ENCODE measurements around the gene ZFP36L1.

DNA sequence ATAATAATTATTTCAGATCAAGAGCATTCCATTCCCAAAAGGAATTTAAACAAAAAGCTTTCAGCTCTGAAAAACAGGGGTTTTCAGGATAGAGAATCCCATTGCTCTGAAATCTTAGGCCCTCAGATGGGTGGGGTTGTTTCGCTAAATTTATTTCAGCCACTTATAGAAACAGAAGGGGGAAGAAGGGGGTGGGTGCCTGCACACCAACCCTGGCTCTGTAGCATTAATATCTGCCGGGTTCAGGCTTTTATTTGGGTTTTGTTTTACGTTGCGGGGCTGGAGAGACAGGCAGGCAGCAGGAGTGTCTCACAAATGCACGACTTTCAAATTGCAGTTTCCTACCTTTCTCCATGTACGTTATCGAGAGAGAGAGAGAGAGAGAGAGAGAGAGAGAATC lies 12.5 kb upstream of the ZFP36L1 start:
- TF ChIP-seq, protein P1, sequence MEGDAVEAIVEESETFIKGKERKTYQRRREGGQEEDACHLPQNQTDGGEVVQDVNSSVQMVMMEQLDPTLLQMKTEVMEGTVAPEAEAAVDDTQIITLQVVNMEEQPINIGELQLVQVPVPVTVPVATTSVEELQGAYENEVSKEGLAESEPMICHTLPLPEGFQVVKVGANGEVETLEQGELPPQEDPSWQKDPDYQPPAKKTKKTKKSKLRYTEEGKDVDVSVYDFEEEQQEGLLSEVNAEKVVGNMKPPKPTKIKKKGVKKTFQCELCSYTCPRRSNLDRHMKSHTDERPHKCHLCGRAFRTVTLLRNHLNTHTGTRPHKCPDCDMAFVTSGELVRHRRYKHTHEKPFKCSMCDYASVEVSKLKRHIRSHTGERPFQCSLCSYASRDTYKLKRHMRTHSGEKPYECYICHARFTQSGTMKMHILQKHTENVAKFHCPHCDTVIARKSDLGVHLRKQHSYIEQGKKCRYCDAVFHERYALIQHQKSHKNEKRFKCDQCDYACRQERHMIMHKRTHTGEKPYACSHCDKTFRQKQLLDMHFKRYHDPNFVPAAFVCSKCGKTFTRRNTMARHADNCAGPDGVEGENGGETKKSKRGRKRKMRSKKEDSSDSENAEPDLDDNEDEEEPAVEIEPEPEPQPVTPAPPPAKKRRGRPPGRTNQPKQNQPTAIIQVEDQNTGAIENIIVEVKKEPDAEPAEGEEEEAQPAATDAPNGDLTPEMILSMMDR (IDR thresholded peaks at IDR 0.05), result no peak
- TF ChIP-seq POLR2AphosphoS5 (IDR thresholded peaks at IDR 0.05), result no peak
